OCI-LY1 (cell line): ENCODE data around the gene TGFB1.
A peak's percentile ranks its signal among the peaks of the same experiment; 100 is the strongest.

Experiments used
- H2AFZ ChIP-seq: fragments of 200-600 bp; sonication (generic), shearing (Covaris generic); 2 replicates; pipeline ENCODE4 v1.6.0; 2014; ENCODE audit warnings: antibody characterized with exemption, mild to moderate bottlenecking, low read length
- H3F3A ChIP-seq: fragments of 200-600 bp; sonication (generic), shearing (Covaris generic); 2 replicates; pipeline ENCODE4 v1.6.0; 2014; ENCODE audit warnings: mild to moderate bottlenecking, antibody characterized with exemption, low read length, moderate library complexity; ENCODE audit not compliant: insufficient read depth
- H3K27ac ChIP-seq: fragments of 200-600 bp; sonication (generic); 2 replicates; pipeline ENCODE4 v1.5.1; 2014; ENCODE audit warnings: low read length, mixed run types, mild to moderate bottlenecking, low read depth; ENCODE audit not compliant: poor library complexity, severe bottlenecking
- H3K27me3 ChIP-seq: fragments of 200-600 bp; sonication (generic); 2 replicates; pipeline ENCODE4 v1.6.0; 2014; ENCODE audit warnings: antibody characterized with exemption, mild to moderate bottlenecking, low read length, moderate library complexity; ENCODE audit not compliant: insufficient read depth
- H3K36me3 ChIP-seq: fragments of 200-600 bp; sonication (generic); 2 replicates; pipeline ENCODE4 v1.6.1; 2014; ENCODE audit warnings: mild to moderate bottlenecking, antibody characterized with exemption, low read length, moderate library complexity, mixed read lengths; ENCODE audit not compliant: insufficient read depth
- H3K4me1 ChIP-seq: fragments of 200-600 bp; sonication (generic); 2 replicates; pipeline ENCODE4 v1.5.1; 2014; ENCODE audit warnings: mild to moderate bottlenecking, low read length, moderate library complexity; ENCODE audit not compliant: insufficient read depth, severe bottlenecking
- H3K4me2 ChIP-seq: fragments of 200-600 bp; sonication (generic), shearing (Covaris generic); 2 replicates; pipeline ENCODE4 v1.6.1; 2014; ENCODE audit warnings: low read length
- H3K4me3 ChIP-seq: fragments of 200-600 bp; sonication (generic); 2 replicates; pipeline ENCODE4 v1.5.1; 2014; ENCODE audit warnings: low read length, low read depth, mild to moderate bottlenecking, mixed read lengths; ENCODE audit not compliant: poor library complexity, severe bottlenecking
- H3K79me2 ChIP-seq: fragments of 200-600 bp; shearing (Covaris generic); 2 replicates; pipeline ENCODE4 v1.6.1; 2016; ENCODE audit warnings: mixed run types, low read length, mixed read lengths; ENCODE audit not compliant: insufficient read depth
- H3K9ac ChIP-seq: fragments of 200-600 bp; sonication (generic), shearing (Covaris generic); 2 replicates; pipeline ENCODE4 v1.6.1; 2014; ENCODE audit warnings: mild to moderate bottlenecking, low read length, mixed read lengths
- H3K9me2 ChIP-seq: fragments of 200-600 bp; sonication (generic), shearing (Covaris generic); 2 replicates; pipeline ENCODE4 v1.6.1; 2014; ENCODE audit warnings: low read depth, mild to moderate bottlenecking, low read length, mixed read lengths
- H3K9me3 ChIP-seq: fragments of 200-600 bp; shearing (Covaris generic); 2 replicates; pipeline ENCODE4 v1.6.1; 2014; ENCODE audit warnings: low read length, mixed read lengths
- H4K20me1 ChIP-seq: fragments of 200-600 bp; sonication (generic), shearing (Covaris generic); 2 replicates; pipeline ENCODE4 v1.6.0; 2016; ENCODE audit warnings: mild to moderate bottlenecking, low read length; ENCODE audit not compliant: insufficient read depth
- CTCF ChIP-seq: fragments of 200-600 bp; sonication (generic), shearing (Covaris generic); IDR thresholded peaks from 2 replicates; pipeline ENCODE4 v1.5.1; 2017; ENCODE audit warnings: mild to moderate bottlenecking, antibody characterized with exemption, low read length, moderate library complexity, mixed read lengths
- EZH2 ChIP-seq: fragments of 200-600 bp; sonication (generic), shearing (Covaris generic); IDR thresholded peaks from 2 replicates; pipeline ENCODE4 v1.8.0; 2017; ENCODE audit warnings: borderline replicate concordance, mixed run types, mild to moderate bottlenecking, antibody characterized with exemption, low read length, moderate library complexity, mixed read lengths

The TGFB1 gene

GRCh38 chr19:41353466-41354342 lies at the start of gene TGFB1:
Gene TGFB1 (minus strand): TSS chr19:41353922. CDS start chr19:41353044, 878 bp downstream.
- Histone ChIP-seq H3K9me3 (no peaks in the 10 kb centered on the region), H3K9me2 (no peaks in the 10 kb centered on the region), H3K79me2 (peaks cover 14% of the 10 kb centered on the region), H3K27ac (peak within 1 kb of the TSS; percentile 65), H3K9ac (peak within 1 kb of the TSS; percentile 98), H2AFZ (no peak within 1 kb of the TSS), H4K20me1 (no peaks in the 10 kb centered on the region), H3K36me3 (no peaks in the 10 kb centered on the region), H3K4me2 (peak within 1 kb of the TSS; percentile 90), H3K27me3 (no peaks in the 10 kb centered on the region), H3K4me3 (peak within 1 kb of the TSS; percentile 98), H3F3A (no peaks in the 10 kb centered on the region), H3K4me1 (peaks cover 22% of the 10 kb centered on the region)
- TF ChIP-seq CTCF (peak; percentile 88), EZH2 (no peak)

GRCh38 chr19:41402010-41402409 lies 48.3 kb upstream of the TGFB1 start:
- H3K79me2 ChIP-seq = peaks cover 15% of the 10 kb centered on the region
- no peaks in the 10 kb centered on the region for H3F3A ChIP-seq
- peaks cover 13% of the 10 kb centered on the region for H3K4me1 ChIP-seq
- no peak overlapping the region for H2AFZ ChIP-seq
- no peaks in the 10 kb centered on the region for H3K27me3 ChIP-seq
- TF ChIP-seq EZH2 (no peak), CTCF (no peak)
- H3K9me2 ChIP-seq = no peaks in the 10 kb centered on the region
- no peaks in the 10 kb centered on the region for H3K9me3 ChIP-seq
- no peaks in the 10 kb centered on the region for H3K36me3 ChIP-seq
- H3K9ac ChIP-seq = no peak overlapping the region
- H3K4me2 ChIP-seq = no peak overlapping the region
- H3K27ac ChIP-seq = no peak overlapping the region
- no peak overlapping the region for H3K4me3 ChIP-seq
- H4K20me1 ChIP-seq = no peaks in the 10 kb centered on the region

- H4K20me1 ChIP-seq = no peaks in the 10 kb centered on the region
- no peak overlapping the region for H3K9ac ChIP-seq
- H3K9me2 ChIP-seq = no peaks in the 10 kb centered on the region
- peaks cover 14% of the 10 kb centered on the region for H3K4me1 ChIP-seq
- H3K79me2 ChIP-seq = peaks cover 15% of the 10 kb centered on the region
- H3K4me3 ChIP-seq = no peak overlapping the region
- no peaks in the 10 kb centered on the region for H3K9me3 ChIP-seq
- H3K4me2 ChIP-seq = no peak overlapping the region
- no peaks in the 10 kb centered on the region for H3F3A ChIP-seq
- H3K27me3 ChIP-seq = no peaks in the 10 kb centered on the region
- H2AFZ ChIP-seq = no peak overlapping the region
- H3K27ac ChIP-seq = no peak overlapping the region
- TF ChIP-seq CTCF (no peak), EZH2 (no peak)
- no peaks in the 10 kb centered on the region for H3K36me3 ChIP-seq
Observed at GRCh38 chr19:41401483-41401882, 47.8 kb upstream of the TGFB1 start.
